ENCODE data around the gene IL17RD. TPM values are rescaled to one million over a fixed set of nuclear protein-coding genes. Genes with fewer than 3 reads are reported as not detected.

IL17RD gene
- total and polyA plus RNA-seq, 2 donors from 2014 or later = 4.4 to 18.9 TPM

GRCh38 chr3:57074135-57074534 is 91.0 kb downstream of the IL17RD start:
- DNase-seq (no peak), FAIRE-seq (no peak)
- TF ChIP-seq CTCF (IDR thresholded peaks at IDR 0.05; ENCODE audit: borderline replicate concordance, extremely low read depth, insufficient read depth) = no peak
- Histone ChIP-seq H3K9me3 (ENCODE audit: control insufficient read depth in 2 of 3, insufficient read depth in 1 of 3, low read length in 3 of 3) (no peaks in the 10 kb centered on the region), H3K27me3 (ENCODE audit: control insufficient read depth, insufficient read depth, low read length) (no peaks in the 10 kb centered on the region), H3K4me1 (ENCODE audit: control insufficient read depth in 2 of 3, insufficient read depth in 2 of 3, low read depth in 1 of 3, low read length in 3 of 3) (peaks cover 0 to 10% (median 10%) of the 10 kb centered on the region in 3 donors), H3K4me3 (ENCODE audit: low read length in 3 of 3) (no peak overlapping the region), H3K36me3 (ENCODE audit: control insufficient read depth in 2 of 3, insufficient read depth in 3 of 3, low read length in 3 of 3) (no peaks in the 10 kb centered on the region), H3K9ac (ENCODE audit: low read length in 3 of 3) (no peak overlapping the region), H3K27ac (ENCODE audit: low read depth in 2 of 2, low read length in 2 of 2) (no peak overlapping the region)
- intact Hi-C loops (cut with DNase I) = no loop called here

DNA sequence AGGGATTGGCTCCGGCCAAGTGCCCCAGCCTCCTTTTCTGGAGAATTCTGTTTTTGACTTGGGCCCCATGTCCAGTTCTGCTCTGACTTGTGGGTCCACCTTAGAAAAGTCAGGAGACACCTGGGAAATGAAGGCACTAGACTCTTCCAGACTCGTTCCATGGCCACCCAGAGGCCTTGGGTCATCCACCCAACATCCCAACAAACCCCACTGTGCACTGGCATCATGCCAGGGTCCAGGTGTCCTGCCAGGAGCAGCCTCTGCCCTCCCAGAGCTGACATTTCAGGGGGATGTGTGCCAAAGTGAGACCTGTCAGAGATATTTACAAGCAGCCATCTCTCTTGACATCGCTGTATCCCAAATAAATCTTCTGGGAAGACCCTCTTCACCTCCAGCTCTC is 91.5 kb downstream of the IL17RD start:
- no peak for TF ChIP-seq CTCF (IDR thresholded peaks at IDR 0.05; ENCODE audit: borderline replicate concordance, extremely low read depth, insufficient read depth)
- Histone ChIP-seq H3K27me3 (ENCODE audit: control insufficient read depth, insufficient read depth, low read length) (no peaks in the 10 kb centered on the region), H3K9me3 (ENCODE audit: control insufficient read depth in 2 of 3, insufficient read depth in 1 of 3, low read length in 3 of 3) (no peaks in the 10 kb centered on the region), H3K4me1 (ENCODE audit: control insufficient read depth in 2 of 3, insufficient read depth in 2 of 3, low read depth in 1 of 3, low read length in 3 of 3) (peaks cover 0 to 11% (median 10%) of the 10 kb centered on the region in 3 donors), H3K36me3 (ENCODE audit: control insufficient read depth in 2 of 3, insufficient read depth in 3 of 3, low read length in 3 of 3) (no peaks in the 10 kb centered on the region), H3K4me3 (ENCODE audit: low read length in 3 of 3) (no peak overlapping the region), H3K9ac (ENCODE audit: low read length in 3 of 3) (no peak overlapping the region), H3K27ac (ENCODE audit: low read depth in 2 of 2, low read length in 2 of 2) (no peak overlapping the region)
- DNase-seq = peak in 1 of 5 donors; percentile 66
- intact Hi-C loops (cut with DNase I) = no loop called here
- FAIRE-seq = no peak

GRCh38 chr3:57069503-57069902 is 95.7 kb downstream of the IL17RD start:
- Histone ChIP-seq H3K27me3 (ENCODE audit: control insufficient read depth, insufficient read depth, low read length) (no peaks in the 10 kb centered on the region), H3K4me3 (ENCODE audit: low read length in 3 of 3) (no peak overlapping the region), H3K9ac (ENCODE audit: low read length in 3 of 3) (no peak overlapping the region), H3K27ac (ENCODE audit: low read depth in 2 of 2, low read length in 2 of 2) (no peak overlapping the region), H3K36me3 (ENCODE audit: control insufficient read depth in 2 of 3, insufficient read depth in 3 of 3, low read length in 3 of 3) (no peaks in the 10 kb centered on the region), H3K9me3 (ENCODE audit: control insufficient read depth in 2 of 3, insufficient read depth in 1 of 3, low read length in 3 of 3) (no peaks in the 10 kb centered on the region), H3K4me1 (ENCODE audit: control insufficient read depth in 2 of 3, insufficient read depth in 2 of 3, low read depth in 1 of 3, low read length in 3 of 3) (peaks cover 0 to 5% (median 4%) of the 10 kb centered on the region in 3 donors)
- intact Hi-C loops (cut with DNase I) = no loop called here
- DNase-seq (peak; percentile 9 to 87 (median 64)), FAIRE-seq (no peak)
- TF ChIP-seq CTCF (IDR thresholded peaks at IDR 0.05; ENCODE audit: borderline replicate concordance, extremely low read depth, insufficient read depth) = no peak

All from kidney (tissue), 14 donors.